Erythroblast (primary cell): ENCODE results near the gene CD300C.

ENCODE experiments used
- GATA1 ChIP-seq: IDR thresholded peaks from 2 replicates; pipeline ENCODE4 v1.6.1; 2011; ENCODE audit warnings: low read depth, mild to moderate bottlenecking, control low read depth, low read length, moderate library complexity
- POLR2A ChIP-seq: IDR thresholded peaks from 2 replicates; pipeline ENCODE4 v1.6.1; 2011; ENCODE audit warnings: mild to moderate bottlenecking, low read length

DNA sequence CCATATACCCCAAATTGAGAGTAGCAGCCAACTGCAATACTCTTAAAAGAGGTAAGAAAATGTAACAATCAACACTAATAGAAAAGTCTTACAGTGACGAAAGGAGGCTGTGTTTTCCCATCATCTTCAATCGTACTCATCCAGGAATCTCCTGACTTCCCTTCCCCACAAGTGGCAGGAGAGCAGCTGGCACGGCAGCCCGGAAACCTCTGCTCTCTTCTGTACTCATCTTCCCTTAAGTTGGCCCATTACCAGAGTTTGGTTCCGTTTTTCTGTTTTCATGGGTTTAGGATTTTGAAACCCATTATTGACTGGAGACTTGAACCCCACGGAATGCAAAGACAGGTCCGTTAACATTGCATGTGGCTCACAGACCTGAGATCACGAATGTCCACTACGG, 33.1 kb upstream of the CD300C start:
- TF ChIP-seq POLR2A (no peak), GATA1 (no peak)
